BE2C (cell line): ENCODE results near the gene SQSTM1.
A peak's percentile ranks its signal among the peaks of the same experiment; 100 is the strongest.

ENCODE experiments used
- DNase-seq: peaks from one replicate; pipeline ENCODE4 v3.0.0-alpha.2; 2020
- H3K27me3 ChIP-seq: fragments of 250-450 bp; sonication (Bioruptor Pico); 2 replicates; pipeline ENCODE4 v1.5.1; 2020; ENCODE audit warnings: mild to moderate bottlenecking
- H3K36me3 ChIP-seq: fragments of 250-450 bp; sonication (Bioruptor Pico); 2 replicates; pipeline ENCODE4 v1.5.1; 2020; ENCODE audit warnings: mild to moderate bottlenecking
- H3K4me1 ChIP-seq: fragments of 250-450 bp; sonication (Bioruptor Pico); 2 replicates; pipeline ENCODE4 v1.5.1; 2020
- H3K4me3 ChIP-seq: 2 replicates; pipeline ENCODE4 v1.5.1; 2011; ENCODE audit warnings: low read depth, low read length
- H3K9me3 ChIP-seq: fragments of 250-450 bp; sonication (Bioruptor Pico); 2 replicates; pipeline ENCODE4 v1.5.1; 2020
- CTCF ChIP-seq: IDR thresholded peaks from 2 replicates; pipeline ENCODE4 v1.5.1; 2012; ENCODE audit warnings: mild to moderate bottlenecking, low read depth, low read length

SQSTM1 gene

GRCh38 chr5:179866241-179867078 is 45.8 kb downstream of the SQSTM1 start:
- DNase-seq = peak; percentile 40
- H3K4me3 ChIP-seq = no peak overlapping the region
- no peaks in the 10 kb centered on the region for H3K4me1 ChIP-seq
- H3K27me3 ChIP-seq = no peaks in the 10 kb centered on the region
- peak; percentile 41 for TF ChIP-seq CTCF
- H3K9me3 ChIP-seq = no peaks in the 10 kb centered on the region
- H3K36me3 ChIP-seq = peaks cover 8% of the 10 kb centered on the region

- Histone ChIP-seq H3K36me3 (peaks cover 8% of the 10 kb centered on the region), H3K27me3 (no peaks in the 10 kb centered on the region), H3K4me3 (no peak overlapping the region), H3K4me1 (no peaks in the 10 kb centered on the region), H3K9me3 (no peaks in the 10 kb centered on the region)
- DNase-seq = no peak
- TF ChIP-seq CTCF = no peak
Measured at GRCh38 chr5:179867079-179867465, 46.4 kb downstream of the SQSTM1 start.

- no peak for DNase-seq
- no peaks in the 10 kb centered on the region for H3K27me3 ChIP-seq
- peaks cover 8% of the 10 kb centered on the region for H3K36me3 ChIP-seq
- TF ChIP-seq CTCF = no peak
- no peak overlapping the region for H3K4me3 ChIP-seq
- H3K9me3 ChIP-seq = no peaks in the 10 kb centered on the region
- no peaks in the 10 kb centered on the region for H3K4me1 ChIP-seq
Measured at GRCh38 chr5:179867476-179867875, 46.8 kb downstream of the SQSTM1 start.

GRCh38 chr5:179868541-179868940 is 47.8 kb downstream of the SQSTM1 start:
- H3K9me3 ChIP-seq = no peaks in the 10 kb centered on the region
- H3K4me3 ChIP-seq = no peak overlapping the region
- no peak for DNase-seq
- H3K27me3 ChIP-seq = no peaks in the 10 kb centered on the region
- H3K4me1 ChIP-seq = no peaks in the 10 kb centered on the region
- TF ChIP-seq CTCF = no peak
- peaks cover 13% of the 10 kb centered on the region for H3K36me3 ChIP-seq

- Histone ChIP-seq H3K4me1 (no peaks in the 10 kb centered on the region), H3K4me3 (no peak overlapping the region), H3K9me3 (no peaks in the 10 kb centered on the region), H3K27me3 (no peaks in the 10 kb centered on the region), H3K36me3 (peaks cover 17% of the 10 kb centered on the region)
- no peak for DNase-seq
- no peak for TF ChIP-seq CTCF
Measured at GRCh38 chr5:179869101-179869500, 48.4 kb downstream of the SQSTM1 start.

GRCh38 chr5:179869641-179870402 is 49.1 kb downstream of the SQSTM1 start:
- no peak for DNase-seq
- Histone ChIP-seq H3K9me3 (no peaks in the 10 kb centered on the region), H3K36me3 (peaks cover 23% of the 10 kb centered on the region), H3K4me1 (no peaks in the 10 kb centered on the region), H3K27me3 (no peaks in the 10 kb centered on the region), H3K4me3 (no peak overlapping the region)
- no peak for TF ChIP-seq CTCF
